HG02885 (cell line): Measurements from ENCODE around the gene CCDC12.
A peak's percentile ranks its signal among the peaks of the same experiment; 100 is the strongest.
"Not testable (repeated sequence)": the region's sequence is repeated elsewhere in the genome, so short reads cannot be mapped to it uniquely, and the experiment has no call there.

ENCODE experiments used
- ATAC-seq: cut with Tn5 transposase; IDR thresholded peaks from one replicate; pipeline ENCODE4 v1.9.1; 2021; ENCODE audit warnings: mild to moderate bottlenecking; ENCODE audit not compliant: unreplicated experiment, poor library complexity

CCDC12 gene

GRCh38 chr3:46984591-46985459 lies 8.3 kb upstream of the CCDC12 start:
- ATAC-seq = no peak

GRCh38 chr3:46982546-46982945 lies 6.0 kb upstream of the CCDC12 start:
- no peak for ATAC-seq

GRCh38 chr3:46981932-46982471 lies 5.5 kb upstream of the CCDC12 start:
- no peak for ATAC-seq

GRCh38 chr3:46979958-46980497 lies 3.5 kb upstream of the CCDC12 start:
- ATAC-seq = peak; percentile 2

GRCh38 chr3:46978985-46979944 lies 2.7 kb upstream of the CCDC12 start, which contains the start of gene NBEAL2:
Gene NBEAL2, plus strand, starts transcription at chr3:46979666. Its CDS starts 196 bp downstream, at chr3:46979862.
- ATAC-seq = peak; percentile 75

- no peak for ATAC-seq
These were observed 1.8 kb upstream of the CCDC12 start for GRCh38 chr3:46978381-46978780.

GRCh38 chr3:46977811-46978195 lies 1.3 kb upstream of the CCDC12 start:
- no peak for ATAC-seq

GRCh38 chr3:46974421-46975171 lies 1.9 kb downstream of the CCDC12 start:
- no peak for ATAC-seq

GRCh38 chr3:46972396-46972795 lies 4.1 kb downstream of the CCDC12 start:
- ATAC-seq = no peak

- no peak for ATAC-seq
These were observed 4.8 kb downstream of the CCDC12 start for GRCh38 chr3:46971742-46972141.

- no peak for ATAC-seq
These were observed 5.4 kb downstream of the CCDC12 start for GRCh38 chr3:46971151-46971550.

GRCh38 chr3:46970391-46971091 lies 6.0 kb downstream of the CCDC12 start:
- ATAC-seq = no peak

GRCh38 chr3:46968783-46969428 lies 7.6 kb downstream of the CCDC12 start:
- no peak for ATAC-seq

GRCh38 chr3:46966811-46967210 lies 9.7 kb downstream of the CCDC12 start:
- ATAC-seq = no peak

GRCh38 chr3:46965151-46965550 lies 11.4 kb downstream of the CCDC12 start:
- no peak for ATAC-seq

- ATAC-seq = not testable (repeated sequence)
These were observed 12.4 kb downstream of the CCDC12 start for GRCh38 chr3:46964038-46964590.

- ATAC-seq = no peak
These were observed 13.6 kb downstream of the CCDC12 start for GRCh38 chr3:46962990-46963389.

- ATAC-seq = no peak
These were observed 14.1 kb downstream of the CCDC12 start for GRCh38 chr3:46962427-46962826.
